Activated CD8-positive, alpha-beta memory T cell treated with anti-CD3 and anti-CD28 coated beads, Interleukin-2, amount 50 U/mL, for 48 hours (primary cell): ENCODE measurements around the gene XAGE3.
"Not testable (repeated sequence)": the region's sequence is repeated elsewhere in the genome, so short reads cannot be mapped to it uniquely, and the experiment has no call there.

Source experiments
- DNase-seq: peaks from one replicate; pipeline ENCODE4 v3.0.0-alpha.2; 2020

The XAGE3 gene, protein sequence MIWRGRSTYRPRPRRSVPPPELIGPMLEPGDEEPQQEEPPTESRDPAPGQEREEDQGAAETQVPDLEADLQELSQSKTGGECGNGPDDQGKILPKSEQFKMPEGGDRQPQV

DNA sequence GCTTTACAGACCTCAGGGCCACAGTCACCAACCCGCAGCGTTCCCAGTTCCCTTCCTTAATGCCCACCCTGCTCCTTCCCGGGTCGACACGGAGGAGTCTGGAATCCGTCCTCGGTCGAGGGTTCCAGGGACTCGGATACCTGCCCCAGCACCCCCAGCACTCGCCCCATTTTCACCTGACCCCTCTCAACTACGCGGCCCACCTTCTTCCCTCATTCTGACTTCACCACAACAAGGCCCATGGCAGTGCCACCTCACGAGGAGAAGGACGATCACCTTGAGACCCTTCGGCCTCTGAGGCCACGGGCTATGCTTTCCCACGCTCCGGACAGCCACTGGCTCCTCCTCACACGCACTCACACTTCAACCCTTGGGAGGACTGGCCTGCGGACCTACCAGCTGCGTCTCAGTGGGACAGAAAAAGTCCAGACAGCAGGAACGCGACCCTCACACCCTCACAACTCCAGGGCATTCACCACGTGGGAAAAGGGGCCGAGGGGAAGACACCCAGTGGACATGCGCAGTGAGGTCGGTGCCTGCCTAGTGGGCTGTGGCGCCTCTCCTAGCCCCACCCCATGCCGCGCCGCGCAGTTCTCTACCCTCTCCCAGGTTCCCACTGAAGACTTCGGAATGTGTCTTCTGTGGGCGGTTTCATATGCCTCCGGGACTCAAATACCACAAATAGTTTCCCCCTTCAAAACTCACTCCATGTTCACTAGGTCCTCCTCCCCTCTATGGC is at the start of gene XAGE3:
XAGE3 (minus strand) TSS at position 474 of the 739 bp plus-strand sequence. CDS start 950 bp downstream, outside the sequence.
- DNase-seq: no peak

DNA sequence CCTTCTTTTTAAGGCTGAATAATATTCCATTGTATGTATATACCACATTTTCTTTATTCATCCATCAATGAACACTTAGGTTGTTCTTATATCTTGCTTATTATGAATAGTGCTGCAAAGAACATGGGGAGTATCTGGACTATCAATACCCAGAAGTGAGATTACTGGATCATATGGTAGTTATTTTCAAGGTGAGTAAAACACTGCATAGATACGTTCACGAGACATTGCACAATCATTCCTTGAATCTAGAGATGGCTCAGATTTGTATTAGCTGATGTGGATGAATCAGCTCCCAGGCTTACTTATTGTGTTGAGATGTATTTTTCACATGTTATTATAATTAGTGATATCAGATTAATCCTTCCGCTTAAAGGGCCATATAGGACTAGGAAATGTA is 46.8 kb upstream of the XAGE3 start:
- DNase-seq: not testable (repeated sequence)

DNA sequence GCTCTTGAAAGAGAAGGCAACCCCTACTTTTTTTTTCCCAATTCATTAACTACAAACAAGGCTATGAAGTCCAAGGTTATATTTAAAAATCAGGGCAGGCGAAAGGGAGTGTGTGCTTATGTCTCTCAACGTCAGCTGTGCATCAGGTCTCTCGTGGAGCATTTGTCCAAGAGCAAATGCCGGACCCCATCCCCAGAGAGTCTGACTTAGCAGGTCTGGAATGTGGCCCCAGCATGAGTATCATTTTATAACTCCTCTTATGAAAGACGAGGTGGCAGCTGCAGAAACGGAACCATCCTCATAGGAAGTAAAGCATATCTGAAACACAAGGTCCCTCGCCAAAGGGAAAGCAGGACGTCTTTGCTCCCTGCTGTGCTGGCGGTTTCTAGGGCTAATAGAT is 45.8 kb upstream of the XAGE3 start:
- DNase-seq: not testable (repeated sequence)

DNA sequence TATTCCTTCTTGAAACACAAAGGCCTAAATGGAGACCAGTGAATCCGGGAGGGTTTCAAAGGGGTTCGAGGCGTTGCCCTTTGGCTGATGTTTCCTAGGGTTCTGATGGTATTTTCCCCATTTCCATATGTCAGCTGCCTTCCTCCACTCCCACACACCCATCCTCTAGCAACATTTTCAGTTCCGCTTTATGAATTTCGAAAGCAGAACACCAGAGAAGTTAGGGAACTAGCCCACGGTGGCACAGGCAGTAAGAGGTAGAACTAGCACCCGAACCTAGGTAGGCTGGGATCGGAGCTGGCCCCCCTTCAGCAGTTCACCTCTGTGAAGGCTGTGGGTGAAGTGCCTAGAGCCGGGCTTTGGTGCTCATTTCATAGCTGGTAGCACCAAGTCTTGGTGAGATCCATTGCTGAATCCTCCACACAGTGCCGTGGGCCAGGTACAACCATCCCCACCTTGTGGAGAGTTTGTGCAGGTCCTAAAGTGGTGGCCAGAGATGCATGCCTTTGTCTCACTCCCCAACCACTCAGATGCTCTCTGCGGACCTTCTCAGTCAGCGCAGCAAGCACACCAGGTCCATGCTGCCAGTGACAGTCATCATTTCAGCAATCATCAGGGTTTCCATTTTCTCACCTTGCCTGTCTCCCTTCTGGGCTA is 41.6 kb upstream of the XAGE3 start:
- DNase-seq: not testable (repeated sequence)

DNA sequence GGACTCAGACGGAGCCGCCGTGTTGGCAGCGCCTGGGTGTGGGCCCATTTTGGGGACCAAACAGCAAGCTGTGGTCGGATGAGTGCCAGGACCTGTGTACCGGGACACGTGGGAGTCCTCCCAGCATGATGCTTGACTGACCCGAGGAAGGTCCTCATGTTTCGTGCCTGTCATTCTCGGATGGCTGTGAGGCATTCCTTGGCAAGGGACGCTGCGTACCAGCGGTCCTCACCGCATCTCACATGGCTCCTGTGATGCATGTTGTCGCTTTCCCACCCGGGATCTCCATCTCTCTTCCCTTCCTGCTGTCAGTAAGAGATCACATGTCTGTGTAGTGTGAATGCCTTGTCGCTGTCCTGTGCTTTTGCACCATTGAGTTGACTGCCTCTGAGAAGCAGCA is 40.0 kb upstream of the XAGE3 start:
- not testable (repeated sequence) for DNase-seq

DNA sequence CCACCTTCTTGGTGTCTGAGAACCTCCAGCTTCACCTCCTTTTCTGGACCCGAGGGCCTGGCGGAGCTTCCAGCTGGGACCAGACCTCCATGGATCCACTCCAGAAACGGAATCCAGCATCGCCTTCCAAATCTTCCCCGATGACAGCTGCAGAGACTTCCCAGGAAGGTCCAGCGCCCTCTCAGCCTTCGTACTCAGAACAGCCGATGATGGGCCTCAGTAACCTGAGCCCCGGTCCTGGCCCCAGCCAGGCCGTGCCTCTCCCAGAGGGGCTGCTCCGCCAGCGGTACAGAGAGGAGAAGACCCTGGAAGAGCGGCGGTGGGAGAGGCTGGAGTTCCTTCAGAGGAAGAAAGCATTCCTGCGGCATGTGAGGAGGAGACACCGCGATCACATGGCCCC is 39.3 kb upstream of the XAGE3 start:
- not testable (repeated sequence) for DNase-seq

DNA sequence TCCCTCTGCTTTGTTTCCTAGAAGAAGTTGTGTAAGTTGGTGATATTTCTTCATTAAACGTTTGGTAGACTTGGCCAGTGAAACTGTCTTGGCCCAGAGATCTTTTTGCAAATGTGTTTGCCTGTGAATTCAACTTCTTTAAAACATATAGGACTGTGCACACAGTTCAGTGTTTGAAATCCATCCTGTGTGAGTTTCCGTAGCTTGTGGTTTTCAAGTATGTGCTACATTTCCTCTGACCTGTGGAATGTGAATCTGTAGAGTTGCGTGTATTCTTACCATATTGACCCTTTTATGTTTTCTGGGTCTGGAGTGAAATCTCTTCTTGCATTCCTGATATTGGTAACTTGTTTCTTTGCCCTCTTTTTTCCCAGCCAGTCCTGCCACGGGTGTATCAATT is 38.2 kb upstream of the XAGE3 start:
- not testable (repeated sequence) for DNase-seq

DNA sequence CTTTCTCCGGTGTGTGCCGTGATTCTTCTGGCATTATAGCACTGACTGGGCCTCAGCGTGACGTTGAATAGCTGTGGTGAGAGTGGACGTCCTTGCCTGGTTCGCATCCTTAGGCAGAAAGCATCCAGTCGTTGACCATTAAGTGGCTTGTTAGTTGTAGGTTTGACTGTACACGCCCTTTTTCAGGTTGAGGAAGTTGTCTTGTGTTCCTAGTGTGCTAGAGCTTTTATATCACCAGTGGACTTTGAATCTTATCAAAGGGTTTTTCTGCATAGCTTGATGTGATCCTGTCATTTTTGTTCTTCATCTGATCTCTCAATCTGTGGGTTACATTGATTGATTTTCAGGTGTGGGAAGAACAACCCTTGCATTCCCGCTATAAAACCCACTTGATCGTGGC is 37.6 kb upstream of the XAGE3 start:
- not testable (repeated sequence) for DNase-seq

DNA sequence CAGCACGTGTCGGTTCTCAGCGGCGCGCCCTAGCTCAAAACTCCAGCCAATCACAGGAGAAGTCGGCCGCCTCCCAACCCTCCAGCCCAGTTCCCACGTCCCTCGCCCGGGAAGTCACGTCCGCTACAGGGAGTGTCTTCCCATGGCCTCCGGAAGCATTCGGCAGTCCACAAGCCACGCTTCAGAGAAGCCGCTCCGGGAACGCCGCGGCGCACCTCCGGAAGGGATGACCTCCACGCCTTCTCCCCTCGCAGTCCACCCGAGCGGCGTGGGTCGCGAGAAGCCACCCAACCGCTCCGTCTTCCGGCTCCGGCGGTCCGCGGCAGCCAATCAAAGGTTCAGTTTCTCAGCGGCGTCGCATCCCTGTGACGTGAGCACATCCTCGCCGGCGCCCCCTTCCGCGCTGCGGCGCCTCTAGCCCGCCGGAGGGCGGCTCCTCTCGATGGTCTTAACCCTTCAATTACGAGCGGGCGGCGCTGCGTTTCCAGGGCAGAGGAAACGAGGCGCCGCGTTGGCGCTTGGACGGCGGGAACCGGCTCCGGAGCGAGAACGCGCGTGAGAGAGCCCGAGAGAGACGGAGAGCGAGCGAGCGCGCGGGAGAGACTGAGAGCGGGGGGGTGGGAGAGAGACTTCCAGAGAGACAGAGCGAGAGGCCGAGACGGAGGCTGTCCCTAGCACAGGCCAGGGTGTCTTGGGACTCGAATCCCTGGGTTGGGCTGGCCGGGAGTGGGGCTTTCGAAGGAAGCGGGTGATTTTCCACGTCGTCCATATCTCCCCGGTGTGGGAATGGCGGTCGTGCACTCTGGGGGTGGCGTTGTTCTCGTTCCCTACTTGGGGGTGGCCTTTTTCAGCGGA is 29.2 kb upstream of the XAGE3 start, which contains the start of gene FAM156B:
FAM156B (plus strand) TSS at position 476 of the 855 bp plus-strand sequence. CDS start 9,896 bp downstream, outside the sequence.
- not testable (repeated sequence) for DNase-seq

DNA sequence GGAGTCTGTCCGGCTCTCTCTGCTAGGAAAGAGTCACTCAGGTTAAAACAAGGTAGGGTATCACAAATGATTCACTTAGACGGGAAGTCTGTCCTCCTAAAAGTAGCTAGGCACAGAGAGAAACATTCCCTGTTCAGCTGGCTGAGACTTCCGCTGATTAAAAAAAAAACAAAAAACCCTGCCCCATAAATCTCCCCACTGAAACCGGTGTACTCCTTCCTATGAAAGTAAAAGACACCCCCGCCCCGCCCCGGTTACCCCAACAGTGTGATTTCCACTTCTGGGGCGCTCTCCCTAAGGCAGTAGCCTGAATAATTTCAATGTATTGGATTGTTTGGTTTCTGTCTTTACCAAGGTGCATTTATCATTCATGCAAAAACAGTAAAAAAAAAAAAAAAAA is 28.6 kb upstream of the XAGE3 start:
- DNase-seq: not testable (repeated sequence)

DNA sequence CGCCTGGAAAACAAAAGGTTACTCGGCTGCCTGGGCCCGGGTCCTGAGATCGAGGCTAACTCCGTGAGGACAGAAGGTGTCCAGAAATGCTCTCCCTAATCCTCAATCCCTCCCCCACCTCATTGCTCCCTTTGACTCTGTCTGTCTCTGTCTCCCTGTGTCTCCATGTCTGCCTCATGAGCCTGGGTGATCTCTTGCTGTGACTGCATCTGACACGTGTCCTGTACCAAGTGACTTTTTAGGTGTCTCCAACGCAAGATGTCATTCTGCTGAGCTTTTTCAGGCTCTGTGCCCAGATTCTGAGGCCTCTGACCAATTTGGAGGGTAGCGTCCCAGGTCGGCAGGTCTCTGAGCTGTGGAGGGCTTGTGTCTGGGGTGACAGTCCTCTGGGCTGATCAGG is 20.2 kb upstream of the XAGE3 start:
- not testable (repeated sequence) for DNase-seq

DNA sequence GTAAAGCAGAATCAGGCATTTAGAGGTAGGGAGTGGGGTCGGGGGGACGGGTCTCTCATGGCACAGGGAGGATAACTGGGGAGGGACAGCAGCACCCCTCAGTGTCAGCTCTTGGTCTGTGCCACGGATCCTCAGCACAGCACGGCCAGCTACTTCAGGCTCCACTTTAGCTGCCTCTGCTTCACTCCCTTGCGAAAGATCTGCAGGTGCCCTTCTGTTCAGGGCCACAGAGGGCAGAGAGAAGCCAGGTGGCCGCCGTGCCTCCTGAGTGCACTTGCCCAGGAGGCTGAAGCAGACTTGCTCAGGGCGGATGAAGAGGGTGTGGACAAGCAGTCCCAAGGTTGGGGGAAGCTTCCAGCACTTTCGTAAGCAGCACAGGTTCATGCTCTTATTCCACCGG is 19.6 kb upstream of the XAGE3 start:
- DNase-seq: not testable (repeated sequence)

DNA sequence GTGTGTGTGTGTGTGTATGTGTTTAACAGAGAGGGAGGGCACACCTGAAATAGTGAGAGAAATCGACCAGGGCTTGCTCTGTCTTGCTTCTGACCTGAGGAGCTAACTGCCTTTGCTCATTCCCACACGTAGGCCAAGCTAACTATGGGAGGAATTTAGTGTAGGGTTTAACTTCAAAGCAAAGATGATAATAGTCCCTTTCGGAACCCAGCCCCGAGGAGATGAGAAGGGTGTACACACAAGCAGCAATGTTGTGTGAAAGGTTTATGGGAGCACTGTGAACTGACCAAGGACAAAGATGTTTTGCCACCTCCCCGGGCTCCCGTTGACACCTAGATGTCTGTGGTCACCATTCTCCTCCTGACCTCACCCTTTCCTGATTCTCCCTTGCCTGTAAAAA is 8.5 kb upstream of the XAGE3 start:
- DNase-seq: not testable (repeated sequence)

DNA sequence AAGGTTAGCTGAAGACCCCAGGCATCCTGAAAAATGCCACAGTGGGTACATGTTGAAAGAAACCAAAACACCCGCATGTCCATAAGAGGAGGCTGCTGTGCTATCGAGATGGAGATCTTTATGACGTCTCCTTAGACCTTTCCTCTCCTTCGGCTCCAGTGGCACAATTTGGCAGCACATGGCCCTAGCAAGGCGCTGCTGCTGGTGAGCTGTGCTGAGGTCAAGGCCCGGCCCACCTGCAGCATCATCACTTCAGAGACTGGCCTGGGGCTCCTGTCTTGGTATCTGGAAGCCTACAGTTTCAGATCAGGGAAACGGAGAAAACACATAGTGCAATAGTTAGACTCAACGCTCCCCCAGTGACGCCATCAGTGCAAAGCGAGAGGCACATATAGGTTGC is 7.6 kb upstream of the XAGE3 start:
- DNase-seq: not testable (repeated sequence)

DNA sequence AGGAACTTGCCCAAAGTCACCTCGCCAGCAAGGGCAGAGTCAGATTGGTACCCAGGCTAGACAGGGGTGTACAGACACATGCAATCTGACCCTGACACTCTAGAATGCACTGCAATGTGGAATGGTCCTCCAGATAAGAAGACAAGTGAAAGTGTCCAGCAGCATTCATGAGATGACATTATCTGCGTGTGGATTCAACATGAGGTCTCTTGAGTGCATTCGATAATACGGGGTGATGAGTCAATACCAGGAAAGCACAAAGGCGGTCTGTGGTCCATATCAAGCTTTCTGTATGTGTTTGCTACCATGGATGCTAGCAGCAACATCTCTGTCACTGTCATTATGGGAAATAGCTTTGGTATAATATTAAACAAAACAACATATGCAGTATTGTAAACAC is 6.8 kb upstream of the XAGE3 start:
- DNase-seq: no peak

DNA sequence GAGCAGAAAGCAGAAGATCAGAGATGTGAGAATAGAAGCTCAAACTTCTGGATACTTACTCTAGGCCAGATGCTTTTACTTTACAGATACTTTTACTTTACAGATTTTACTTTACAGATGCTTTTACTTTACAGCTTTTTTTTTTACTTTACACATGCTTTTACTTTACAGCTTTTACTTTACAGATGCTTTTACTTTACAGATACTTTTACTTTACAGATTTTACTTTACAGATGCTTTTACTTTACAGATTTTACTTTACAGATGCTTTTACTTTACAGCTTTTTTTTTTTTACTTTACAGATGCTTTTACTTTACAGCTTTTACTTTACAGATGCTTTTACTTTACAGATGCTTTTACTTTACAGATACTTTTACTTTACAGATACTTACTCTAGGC is 5.9 kb upstream of the XAGE3 start:
- not testable (repeated sequence) for DNase-seq

DNA sequence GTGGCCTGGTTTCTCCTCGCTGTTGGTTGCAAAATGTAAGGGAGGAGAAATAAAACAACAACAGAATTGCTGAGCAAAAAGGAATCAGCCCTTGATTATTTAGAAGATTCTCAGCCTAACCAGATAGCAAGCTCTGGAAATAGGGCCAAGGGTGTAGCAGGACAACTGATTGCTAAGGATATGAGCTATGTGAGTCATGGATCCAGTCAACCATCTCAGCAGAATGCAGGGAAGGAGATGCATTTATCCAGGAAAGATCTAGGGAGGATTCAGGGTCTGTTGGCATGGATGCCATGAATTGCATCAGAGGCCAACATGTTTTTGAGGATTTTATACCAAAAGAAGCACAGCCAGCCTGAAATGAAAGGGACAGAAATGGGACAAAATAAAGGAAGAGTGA is 2.2 kb upstream of the XAGE3 start:
- DNase-seq: no peak

DNA sequence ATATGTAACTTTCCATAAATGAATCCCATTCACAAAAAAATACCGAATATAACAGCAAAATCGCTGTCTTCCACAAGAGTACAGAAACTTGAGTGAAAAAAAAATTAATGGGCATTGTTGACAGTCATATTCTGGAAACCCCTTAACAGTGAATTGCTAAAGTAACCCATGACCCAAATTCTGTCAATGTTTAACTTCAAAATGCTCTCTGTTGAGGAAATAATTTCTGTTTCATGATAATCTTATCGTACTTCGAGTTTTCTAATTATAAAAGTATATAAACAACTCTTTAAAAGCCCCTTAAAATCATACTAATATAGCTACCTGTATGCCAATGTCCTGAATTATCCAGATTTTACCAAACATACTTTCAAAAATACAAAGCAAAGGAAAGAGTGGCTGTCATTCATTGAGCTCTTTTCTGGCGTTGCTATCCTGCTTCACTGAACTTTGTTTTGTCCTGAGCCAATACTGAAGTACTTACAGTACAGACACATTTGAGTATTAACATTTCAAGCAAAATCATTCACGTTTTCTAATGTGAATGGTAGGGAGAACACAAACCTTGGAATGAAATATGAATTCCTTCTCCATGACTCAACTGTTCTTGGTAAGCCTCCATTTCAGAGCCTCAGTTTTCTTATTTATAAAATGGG is 2.4 kb downstream of the XAGE3 start:
- no peak for DNase-seq

DNA sequence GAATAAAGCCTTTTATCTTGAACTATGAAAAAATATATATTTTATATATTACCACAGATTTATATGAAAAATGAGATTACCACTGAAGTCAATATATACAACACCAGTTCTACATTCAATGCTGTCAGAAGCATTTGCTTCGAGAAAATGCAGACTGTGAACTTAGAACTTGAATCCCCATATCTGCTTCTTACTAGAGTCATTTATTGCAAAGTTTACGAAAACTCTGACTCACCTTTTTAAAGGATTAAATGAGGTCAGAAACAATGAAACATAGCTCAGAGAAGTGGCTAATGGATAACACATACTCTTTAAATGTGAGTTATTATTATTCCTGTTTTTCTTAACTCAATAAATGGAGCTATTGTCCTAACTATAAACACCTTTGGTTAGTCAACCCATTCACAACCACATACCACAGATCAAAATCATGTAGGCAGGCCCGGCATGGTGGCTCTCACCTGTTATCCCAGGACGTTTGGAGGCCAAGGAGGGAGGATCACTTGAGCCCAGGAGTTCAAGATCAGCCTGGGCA is 10.8 kb downstream of the XAGE3 start:
- not testable (repeated sequence) for DNase-seq

DNA sequence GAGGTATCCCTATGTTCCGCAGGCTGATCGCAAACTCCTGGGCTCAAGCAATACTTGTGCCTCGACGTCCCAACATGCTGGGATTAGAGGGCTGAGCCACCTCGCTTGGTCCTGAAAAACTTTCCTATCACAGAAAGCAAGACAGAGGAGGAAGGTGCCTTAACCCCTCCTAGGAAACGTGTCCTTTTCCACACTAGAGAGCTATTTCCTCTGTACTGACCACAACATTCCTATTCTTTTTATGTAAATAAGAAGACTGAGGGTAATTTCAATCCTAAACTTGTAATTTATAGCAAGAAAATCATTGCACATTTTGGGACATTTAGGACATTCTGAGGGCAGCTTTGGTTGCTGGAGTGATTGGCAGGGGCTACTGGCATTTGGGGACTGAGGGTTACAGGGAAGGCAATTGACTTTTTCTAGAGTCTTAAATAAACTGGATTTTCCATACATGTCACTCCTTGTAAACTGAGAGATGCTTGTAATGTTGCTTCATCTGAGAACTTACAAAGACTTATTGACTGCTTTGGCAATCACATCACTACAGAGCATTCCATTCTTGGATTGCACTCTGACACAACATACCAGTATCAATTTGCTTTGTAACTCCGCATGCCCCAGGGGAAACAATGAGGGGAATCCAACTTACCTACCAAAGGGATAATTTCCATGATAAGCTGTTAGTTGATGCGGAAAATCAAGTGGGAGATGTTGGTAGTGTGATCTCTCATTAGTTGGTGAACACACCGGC is 15.6 kb downstream of the XAGE3 start:
- DNase-seq: no peak

DNA sequence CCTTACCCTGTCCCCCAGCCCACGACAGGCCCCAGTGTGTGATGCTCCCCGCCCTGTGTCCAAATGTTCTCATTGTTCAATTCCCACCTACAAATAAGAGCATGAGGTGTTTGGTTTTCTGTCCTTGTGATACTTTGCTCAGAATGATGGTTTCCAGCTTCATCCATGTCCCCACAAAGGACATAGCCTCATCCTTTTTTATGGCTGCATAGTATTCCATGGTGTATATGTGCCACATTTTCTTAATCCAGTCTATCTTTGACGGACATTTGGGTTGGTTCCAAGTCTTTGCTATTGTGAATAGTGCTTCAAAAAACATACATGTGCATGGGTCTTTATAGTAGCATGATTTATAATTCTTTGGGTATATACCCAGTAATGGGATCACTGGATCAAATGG is 24.3 kb downstream of the XAGE3 start:
- DNase-seq: not testable (repeated sequence)
